ENCODE results near the gene ADPRH. TPM values are rescaled to one million over a fixed set of nuclear protein-coding genes. Genes with fewer than 3 reads are reported as not detected.

The ADPRH gene
- total and polyA plus RNA-seq, 10 of the 15 experiments (the other 5 are each of a cell fraction or from before 2014, with no cell fraction given): 2.3 to 32.6 (median 19.0) TPM

- TF ChIP-seq ZNF687 (IDR thresholded peaks at IDR 0.05) (peak; percentile 0), MEF2A (IDR thresholded peaks at IDR 0.05; ENCODE audit: insufficient read depth, low read depth, low read length) (peak; percentile 52; the same call in 1 of the 2 replicates), IRF4 (IDR thresholded peaks at IDR 0.05; ENCODE audit: low read depth, low read length) (0 out of 2 replicates have a peak, but pooled peaks have one; percentile 7), ASH2L (IDR thresholded peaks at IDR 0.05; ENCODE audit: borderline replicate concordance, low read depth) (0 out of 2 replicates have a peak, but pooled peaks have one; percentile 35), NR2C1 (IDR thresholded peaks at IDR 0.05) (no peak), RAD51 (IDR thresholded peaks at IDR 0.05) (no peak)
Observed at GRCh38 chr3:119637679-119638477, 58.6 kb downstream of the ADPRH start (continued).

Other genes with a start within 250 kb of the ADPRH start
Only the 7 nearest of the 9 such genes appear.
- gene TMEM39A, start 115.9 kb upstream of the ADPRH start, total RNA-seq (2014; rRNA removed): 32.2 and 38.5 TPM in 2 replicates
- 20.7 and 23.3 TPM in 2 replicates for gene TMEM39A, start 115.9 kb upstream of the ADPRH start, total RNA-seq (2014; rRNA removed; fragmentation: Illumina TruSeq; extraction: Trizol)
- 35.8 and 39.0 TPM in 2 replicates for gene TMEM39A, start 115.9 kb upstream of the ADPRH start, total RNA-seq (2021)
- 43.2 and 44.7 TPM in 2 replicates for gene TMEM39A, start 115.9 kb upstream of the ADPRH start, polyA plus RNA-seq (2011; rRNA removed)
- 19.8 and 21.7 TPM in 2 replicates for gene TMEM39A, start 115.9 kb upstream of the ADPRH start, polyA plus RNA-seq (2014; fragmentation: Illumina TruSeq; extraction: Trizol)
- gene TMEM39A, start 115.9 kb upstream of the ADPRH start, polyA plus RNA-seq (2014; fragmentation: Nextera tagmentation; extraction: Ambion mirVana): 10 to 100 TPM; 10.8 to 21.2 TPM
- gene TMEM39A, start 115.9 kb upstream of the ADPRH start, polyA plus RNA-seq (2014; rRNA removed): 27.0 and 28.0 TPM in 2 replicates
- 10 to 100 TPM; 40.4 to 41.6 TPM for gene TMEM39A, start 115.9 kb upstream of the ADPRH start, polyA plus RNA-seq (2016; fragmentation: Nextera tagmentation; extraction: Ambion mirVana)
- 19.1 and 22.7 TPM in 2 replicates for gene POGLUT1, start 110.5 kb upstream of the ADPRH start, total RNA-seq (2014; rRNA removed)
- gene POGLUT1, start 110.5 kb upstream of the ADPRH start, total RNA-seq (2014; rRNA removed; fragmentation: Illumina TruSeq; extraction: Trizol): 18.5 and 19.0 TPM in 2 replicates
- 20.3 and 27.1 TPM in 2 replicates for gene POGLUT1, start 110.5 kb upstream of the ADPRH start, total RNA-seq (2021)
- 38.3 and 53.7 TPM in 2 replicates for gene POGLUT1, start 110.5 kb upstream of the ADPRH start, polyA plus RNA-seq (2011; rRNA removed)
- gene POGLUT1, start 110.5 kb upstream of the ADPRH start, polyA plus RNA-seq (2014; fragmentation: Illumina TruSeq; extraction: Trizol): 19.8 and 22.5 TPM in 2 replicates
- 10 to 100 TPM; 18.3 to 37.9 TPM for gene POGLUT1, start 110.5 kb upstream of the ADPRH start, polyA plus RNA-seq (2014; fragmentation: Nextera tagmentation; extraction: Ambion mirVana)
- 13.3 and 16.4 TPM in 2 replicates for gene POGLUT1, start 110.5 kb upstream of the ADPRH start, polyA plus RNA-seq (2014; rRNA removed)
- 10 to 100 TPM; 25.7 to 29.3 TPM for gene POGLUT1, start 110.5 kb upstream of the ADPRH start, polyA plus RNA-seq (2016; fragmentation: Nextera tagmentation; extraction: Ambion mirVana)
- 55.5 and 59.3 TPM in 2 replicates for gene TIMMDC1, start 80.9 kb upstream of the ADPRH start, total RNA-seq (2014; rRNA removed)
- gene TIMMDC1, start 80.9 kb upstream of the ADPRH start, total RNA-seq (2014; rRNA removed; fragmentation: Illumina TruSeq; extraction: Trizol): 52.3 and 55.9 TPM in 2 replicates
- 76.3 and 79.7 TPM in 2 replicates for gene TIMMDC1, start 80.9 kb upstream of the ADPRH start, total RNA-seq (2021)
- 67.9 and 98.2 TPM in 2 replicates for gene TIMMDC1, start 80.9 kb upstream of the ADPRH start, polyA plus RNA-seq (2011; rRNA removed)
- gene TIMMDC1, start 80.9 kb upstream of the ADPRH start, polyA plus RNA-seq (2014; fragmentation: Illumina TruSeq; extraction: Trizol): 56.7 and 64.3 TPM in 2 replicates
- gene TIMMDC1, start 80.9 kb upstream of the ADPRH start, polyA plus RNA-seq (2014; fragmentation: Nextera tagmentation; extraction: Ambion mirVana): 100 to 1,000 TPM; 136 to 146 TPM
- 62.5 and 70.8 TPM in 2 replicates for gene TIMMDC1, start 80.9 kb upstream of the ADPRH start, polyA plus RNA-seq (2014; rRNA removed)
- 100 to 1,000 TPM; 138 to 142 TPM for gene TIMMDC1, start 80.9 kb upstream of the ADPRH start, polyA plus RNA-seq (2016; fragmentation: Nextera tagmentation; extraction: Ambion mirVana)
- gene CD80, start 19.9 kb upstream of the ADPRH start, total RNA-seq (2014; rRNA removed): 68.7 and 83.3 TPM in 2 replicates
- gene CD80, start 19.9 kb upstream of the ADPRH start, total RNA-seq (2014; rRNA removed; fragmentation: Illumina TruSeq; extraction: Trizol): 64.3 and 70.2 TPM in 2 replicates
- gene CD80, start 19.9 kb upstream of the ADPRH start, total RNA-seq (2021): 51.8 and 54.4 TPM in 2 replicates
- 137 and 157 TPM in 2 replicates for gene CD80, start 19.9 kb upstream of the ADPRH start, polyA plus RNA-seq (2011; rRNA removed)
- gene CD80, start 19.9 kb upstream of the ADPRH start, polyA plus RNA-seq (2014; fragmentation: Illumina TruSeq; extraction: Trizol): 61.8 and 81.6 TPM in 2 replicates
- gene CD80, start 19.9 kb upstream of the ADPRH start, polyA plus RNA-seq (2014; fragmentation: Nextera tagmentation; extraction: Ambion mirVana): 10 to 100 TPM; 42.5 to 54.1 TPM
- gene CD80, start 19.9 kb upstream of the ADPRH start, polyA plus RNA-seq (2014; rRNA removed): 60.9 and 68.5 TPM in 2 replicates
- gene CD80, start 19.9 kb upstream of the ADPRH start, polyA plus RNA-seq (2016; fragmentation: Nextera tagmentation; extraction: Ambion mirVana): 10 to 100 TPM; 41.4 to 44.5 TPM
- gene PLA1A, start 18.4 kb downstream of the ADPRH start, total RNA-seq (2014; rRNA removed): 5.9 and 6.5 TPM in 2 replicates
- 4.7 TPM in 2 replicates for gene PLA1A, start 18.4 kb downstream of the ADPRH start, total RNA-seq (2014; rRNA removed; fragmentation: Illumina TruSeq; extraction: Trizol)
- 3.8 and 4.4 TPM in 2 replicates for gene PLA1A, start 18.4 kb downstream of the ADPRH start, total RNA-seq (2021)
- gene PLA1A, start 18.4 kb downstream of the ADPRH start, polyA plus RNA-seq (2011; rRNA removed): 106 TPM in 2 replicates
- gene PLA1A, start 18.4 kb downstream of the ADPRH start, polyA plus RNA-seq (2014; fragmentation: Illumina TruSeq; extraction: Trizol): 4.9 and 6.7 TPM in 2 replicates
- 1 to 10 TPM; 2.9 to 3.5 TPM for gene PLA1A, start 18.4 kb downstream of the ADPRH start, polyA plus RNA-seq (2014; fragmentation: Nextera tagmentation; extraction: Ambion mirVana)
- gene PLA1A, start 18.4 kb downstream of the ADPRH start, polyA plus RNA-seq (2014; rRNA removed): 3.1 and 3.9 TPM in 2 replicates
- 1 to 10 TPM; 5.3 to 7.2 TPM for gene PLA1A, start 18.4 kb downstream of the ADPRH start, polyA plus RNA-seq (2016; fragmentation: Nextera tagmentation; extraction: Ambion mirVana)
- gene POPDC2, start 81.1 kb downstream of the ADPRH start, total RNA-seq (2014; rRNA removed): 3.4 and 3.9 TPM in 2 replicates
- gene POPDC2, start 81.1 kb downstream of the ADPRH start, total RNA-seq (2014; rRNA removed; fragmentation: Illumina TruSeq; extraction: Trizol): 2.7 and 7.5 TPM in 2 replicates
- gene POPDC2, start 81.1 kb downstream of the ADPRH start, total RNA-seq (2021): 3.5 and 3.9 TPM in 2 replicates
- 8.6 and 12.7 TPM in 2 replicates for gene POPDC2, start 81.1 kb downstream of the ADPRH start, polyA plus RNA-seq (2011; rRNA removed)
- gene POPDC2, start 81.1 kb downstream of the ADPRH start, polyA plus RNA-seq (2014; fragmentation: Illumina TruSeq; extraction: Trizol): 2.6 and 3.6 TPM in 2 replicates
- 1 to 10 TPM; 3.5 to 5.3 TPM for gene POPDC2, start 81.1 kb downstream of the ADPRH start, polyA plus RNA-seq (2014; fragmentation: Nextera tagmentation; extraction: Ambion mirVana)
- 3.8 and 6.1 TPM in 2 replicates for gene POPDC2, start 81.1 kb downstream of the ADPRH start, polyA plus RNA-seq (2014; rRNA removed)
- gene POPDC2, start 81.1 kb downstream of the ADPRH start, polyA plus RNA-seq (2016; fragmentation: Nextera tagmentation; extraction: Ambion mirVana): 1 to 10 TPM; 1.8 to 4.0 TPM
- gene COX17, start 97.9 kb downstream of the ADPRH start, total RNA-seq (2014; rRNA removed): 150 and 153 TPM in 2 replicates
- gene COX17, start 97.9 kb downstream of the ADPRH start, total RNA-seq (2014; rRNA removed; fragmentation: Illumina TruSeq; extraction: Trizol): 191 and 199 TPM in 2 replicates
- 111 and 113 TPM in 2 replicates for gene COX17, start 97.9 kb downstream of the ADPRH start, total RNA-seq (2021)
- gene COX17, start 97.9 kb downstream of the ADPRH start, polyA plus RNA-seq (2011; rRNA removed): 112 and 123 TPM in 2 replicates
- 53.8 and 115 TPM in 2 replicates for gene COX17, start 97.9 kb downstream of the ADPRH start, polyA plus RNA-seq (2014; fragmentation: Illumina TruSeq; extraction: Trizol)
- 100 to 1,000 TPM; 615 to 717 TPM for gene COX17, start 97.9 kb downstream of the ADPRH start, polyA plus RNA-seq (2014; fragmentation: Nextera tagmentation; extraction: Ambion mirVana)
- gene COX17, start 97.9 kb downstream of the ADPRH start, polyA plus RNA-seq (2014; rRNA removed): 288 and 295 TPM in 2 replicates
- 100 to 1,000 TPM; 370 to 376 TPM for gene COX17, start 97.9 kb downstream of the ADPRH start, polyA plus RNA-seq (2016; fragmentation: Nextera tagmentation; extraction: Ambion mirVana)